CD14-positive monocyte (primary cell): Measurements from ENCODE around the gene LACC1. TPM values are rescaled to one million over a fixed set of nuclear protein-coding genes. Genes with fewer than 3 reads are reported as not detected.
A peak's percentile ranks its signal among the peaks of the same experiment; 100 is the strongest.

Experiments
- DNase-seq, 3 donors: peaks; one replicate each; pipeline ENCODE4 v3.0.0-alpha.2; 2011 to 2022
- H2AFZ ChIP-seq: 2 replicates; pipeline ENCODE4 v1.6.0; 2012; ENCODE audit warnings: mild to moderate bottlenecking, low read depth, low read length, inconsistent platforms; ENCODE audit not compliant: insufficient read depth, poor library complexity, severe bottlenecking
- H3K27ac ChIP-seq, 2 donors: 1 replicate in 1 of 2; 2 replicates in 1 of 2; pipeline ENCODE4 v1.5.1; 2012 to 2013; ENCODE audit warnings: low read length in 2 of 2, control low read depth in 1 of 2, inconsistent platforms in 1 of 2, low read depth in 1 of 2, mild to moderate bottlenecking in 1 of 2
- H3K27me3 ChIP-seq, 2 donors: one replicate each; pipeline versions ENCODE4 v1.6.0 to v1.6.1; 2011 to 2013; ENCODE audit warnings: low read length in 2 of 2; ENCODE audit not compliant: control insufficient read depth in 2 of 2, insufficient read depth in 2 of 2
- H3K36me3 ChIP-seq, 2 donors: replicated peaks in 1 of 2; 1 replicate in 1 of 2; 2 replicates in 1 of 2; pipeline versions ENCODE4 v1.5.1 to v1.6.1; 2012 to 2013; ENCODE audit warnings: low read length in 2 of 2, control low read depth in 1 of 2, inconsistent platforms in 1 of 2, mild to moderate bottlenecking in 1 of 2; ENCODE audit not compliant: insufficient read depth in 2 of 2, control insufficient read depth in 1 of 2
- H3K4me1 ChIP-seq, 2 donors: 1 replicate in 1 of 2; 2 replicates in 1 of 2; pipeline versions ENCODE4 v1.5.1 to v1.6.1; 2012 to 2013; ENCODE audit warnings: low read length in 2 of 2, control low read depth in 1 of 2, inconsistent platforms in 1 of 2, mild to moderate bottlenecking in 1 of 2, moderate library complexity in 1 of 2; ENCODE audit not compliant: insufficient read depth in 2 of 2, control insufficient read depth in 1 of 2
- H3K4me2 ChIP-seq: replicated peaks from 2 replicates; pipeline ENCODE3; 2012; ENCODE audit warnings: low read length, moderate library complexity, mild to moderate bottlenecking; ENCODE audit not compliant: poor library complexity, severe bottlenecking; ENCODE audit errors: extremely low read depth
- H3K4me3 ChIP-seq, 3 experiments: fragments of 200-600 bp in 1 of 3; sonication (generic) in 1 of 3; replicated peaks in 1 of 3; 1 replicate in 2 of 3; 2 replicates in 1 of 3; pipeline ENCODE4 v1.5.1; 2011 to 2013; ENCODE audit warnings: low read length in 3 of 3, mild to moderate bottlenecking in 3 of 3, control low read depth in 2 of 3, low read depth in 2 of 3, inconsistent platforms in 1 of 3, moderate library complexity in 1 of 3
- H3K79me2 ChIP-seq: 2 replicates; pipeline ENCODE4 v1.6.0; 2012; ENCODE audit warnings: mild to moderate bottlenecking, control low read depth, inconsistent platforms, low read length, moderate library complexity; ENCODE audit not compliant: insufficient read depth
- H3K9ac ChIP-seq: 2 replicates; pipeline ENCODE4 v1.6.0; 2017; ENCODE audit warnings: low read length, mild to moderate bottlenecking; ENCODE audit not compliant: insufficient read depth, poor library complexity, severe bottlenecking
- H3K9me3 ChIP-seq, 2 donors: replicated peaks in 1 of 2; 1 replicate in 1 of 2; 2 replicates in 1 of 2; pipeline versions ENCODE4 v1.5.1 to v1.6.1; 2012 to 2013; ENCODE audit warnings: low read length in 2 of 2, control low read depth in 1 of 2; ENCODE audit not compliant: control insufficient read depth in 1 of 2, insufficient read depth in 1 of 2
- H4K20me1 ChIP-seq: 2 replicates; pipeline ENCODE4 v1.6.0; 2012; ENCODE audit warnings: mild to moderate bottlenecking, low read length, control low read depth, moderate library complexity; ENCODE audit not compliant: insufficient read depth
- H3K27ac Mint-ChIP-seq, 7 donors: one replicate each; pipeline ENCODE4 v1.8.0; 2020; ENCODE audit warnings: mild to moderate bottlenecking in 7 of 7, mixed read lengths in 7 of 7, moderate library complexity in 6 of 7, inconsistent platforms in 2 of 7
- H3K27me3 Mint-ChIP-seq, 3 donors: one replicate each; pipeline ENCODE4 v1.8.0; 2021 to 2022; ENCODE audit warnings: low read depth in 3 of 3, mild to moderate bottlenecking in 3 of 3, mixed read lengths in 3 of 3, moderate library complexity in 3 of 3, inconsistent platforms in 1 of 3
- H3K36me3 Mint-ChIP-seq, 2 donors: one replicate each; pipeline ENCODE4 v1.8.0; 2020; ENCODE audit warnings: mixed read lengths in 2 of 2, inconsistent platforms in 1 of 2, mild to moderate bottlenecking in 1 of 2
- H3K4me1 Mint-ChIP-seq: one replicate; pipeline ENCODE4 v1.8.0; 2020; ENCODE audit warnings: mild to moderate bottlenecking, mixed read lengths
- H3K4me3 Mint-ChIP-seq, 2 donors: one replicate each; pipeline ENCODE4 v1.8.0; 2020; ENCODE audit warnings: mild to moderate bottlenecking in 2 of 2, mixed read lengths in 2 of 2, moderate library complexity in 1 of 2
- H3K9me3 Mint-ChIP-seq, 7 donors: one replicate each; pipeline ENCODE4 v1.8.0; 2020 to 2022; ENCODE audit warnings: mixed read lengths in 7 of 7, mild to moderate bottlenecking in 6 of 7, moderate library complexity in 6 of 7, inconsistent platforms in 2 of 7
- CTCF ChIP-seq: fragments of 200-600 bp; IDR thresholded peaks from one replicate; pipeline ENCODE4 v1.8.0; 2022; ENCODE audit warnings: antibody characterized with exemption, mild to moderate bottlenecking
- WGBS: methylation state at CpG from one replicate; pipeline ENCODE4 v1.1.5; 2013; ENCODE audit warnings: missing lambda C conversion rate; ENCODE audit not compliant: insufficient coverage; 5-methylcytosine and 5-hydroxymethylcytosine counted together
- intact Hi-C, 2 donors: fragments of 100-400 bp; cut with micrococcal nuclease; formaldehyde crosslinking; loops; one replicate each; pipeline versions ENCODE4 v1.15.0 to v1.15.1; 2023
- polyA plus RNA-seq, 3 donors: library from polyadenylated mRNA; depleted of rRNA in 1 of 3; unstranded in 2 of 3; stranded (reverse) in 1 of 3; fragments of 300-500 nt in 2 of 3; fragments of >200 nt in 1 of 3; fragmentation: Illumina TruSeq in 2 of 3; gene quantifications; 1 replicate in 2 of 3; 2 replicates in 1 of 3; pipeline ENCODE4 v1.2.3, GENCODE V29; 2012 to 2021

LACC1 gene
- polyA plus RNA-seq, 3 donors: 2.6 to 7.7 (median 5.9) TPM

- no peak for TF ChIP-seq CTCF
- intact Hi-C loops: loop anchor here (10.0 kb wide), 3 partner anchors 703 to 1147 kb away; partner anchors contain the start of gene TSC22D1 (in 1 of the 2)
- H3K27ac Mint-ChIP-seq: no peak overlapping the region
These were observed 7.5 kb upstream of the LACC1 start for GRCh38 chr13:43872181-43872580.

GRCh38 chr13:43874504-43875092 is 5.1 kb upstream of the LACC1 start:
- peak; percentile 91 for TF ChIP-seq CTCF
- DNase-seq: peak; percentile 6 to 54 (median 34)
- H3K79me2 ChIP-seq: no peaks in the 10 kb centered on the region
- no peaks in the 10 kb centered on the region for H4K20me1 ChIP-seq
- H3K4me3 ChIP-seq: no peak overlapping the region
- H3K9ac ChIP-seq: no peak overlapping the region
- H3K4me3 Mint-ChIP-seq: no peak overlapping the region
- intact Hi-C loops: loop anchor here (10.0 kb wide), 3 partner anchors 700 to 1150 kb away; partner anchors contain the start of gene TSC22D1 (in 1 of the 2)
- H3K27me3 ChIP-seq: peaks cover 0 to 2% of the 10 kb centered on the region in 2 donors
- H3K27ac Mint-ChIP-seq: no peak overlapping the region
- H3K27ac ChIP-seq: no peak overlapping the region
- H3K36me3 ChIP-seq: no peaks in the 10 kb centered on the region
- peaks cover 16 to 17% of the 10 kb centered on the region in 2 donors for H3K4me1 ChIP-seq
- H3K36me3 Mint-ChIP-seq: no peaks in the 10 kb centered on the region
- H2AFZ ChIP-seq: peak overlapping the region; percentile 15
- no peak overlapping the region for H3K4me2 ChIP-seq
- H3K4me1 Mint-ChIP-seq: peaks cover 15% of the 10 kb centered on the region
- no CpG with 5 or more reads among the region's 2 CpGs for WGBS
- peaks cover 0 to 2% (median 0%) of the 10 kb centered on the region in 3 donors for H3K27me3 Mint-ChIP-seq
- H3K9me3 ChIP-seq: no peaks in the 10 kb centered on the region
- H3K9me3 Mint-ChIP-seq: no peaks in the 10 kb centered on the region

More at GRCh38 chr13:43872181-43872580, 7.5 kb upstream of the LACC1 start:
- Mint-ChIP-seq H3K4me3 (no peak overlapping the region), H3K9me3 (no peaks in the 10 kb centered on the region), H3K36me3 (peaks cover 0 to 6% of the 10 kb centered on the region in 2 donors), H3K4me1 (no peaks in the 10 kb centered on the region), H3K27me3 (peaks cover 0 to 2% (median 0%) of the 10 kb centered on the region in 3 donors)
- Histone ChIP-seq H3K9ac (no peak overlapping the region), H3K9me3 (no peaks in the 10 kb centered on the region), H3K27ac (no peak overlapping the region), H3K79me2 (no peaks in the 10 kb centered on the region), H3K36me3 (no peaks in the 10 kb centered on the region), H4K20me1 (no peaks in the 10 kb centered on the region), H3K27me3 (peaks cover 0 to 2% of the 10 kb centered on the region in 2 donors), H2AFZ (no peak overlapping the region), H3K4me1 (no peaks in the 10 kb centered on the region), H3K4me3 (no peak overlapping the region), H3K4me2 (no peak overlapping the region)
- DNase-seq: no peak
- WGBS: 100% methylated on average over 1 of the region's 1 CpG
